Fibroblast of lung (primary cell): ENCODE results near the gene GLYATL1B. TPM values are rescaled to one million over a fixed set of nuclear protein-coding genes. Genes with fewer than 3 reads are reported as not detected.
"Not testable (repeated sequence)": the region's sequence is repeated elsewhere in the genome, so short reads cannot be mapped to it uniquely, and the experiment has no call there.

ENCODE experiments used
- DNase-seq, 2 donors: peaks; one replicate each; pipeline versions ENCODE4 v3.0.0 to v3.0.0-alpha.2; 2010; ENCODE audit warnings: low read depth in 2 of 2
- H2AFZ ChIP-seq: 2 replicates; pipeline ENCODE4 v1.5.1; 2012; ENCODE audit warnings: low read length, control low read depth, inconsistent platforms
- H3K27ac ChIP-seq: 2 replicates; pipeline ENCODE4 v1.5.1; 2011; ENCODE audit warnings: low read length, control low read depth; ENCODE audit not compliant: insufficient read depth
- H3K27me3 ChIP-seq: 2 replicates; pipeline ENCODE4 v1.5.1; 2011; ENCODE audit warnings: mild to moderate bottlenecking, low read length; ENCODE audit not compliant: control insufficient read depth, insufficient read depth
- H3K36me3 ChIP-seq: 2 replicates; pipeline ENCODE4 v1.5.1; 2011; ENCODE audit warnings: low read length; ENCODE audit not compliant: control insufficient read depth, insufficient read depth
- H3K4me1 ChIP-seq: 2 replicates; pipeline ENCODE4 v1.5.1; 2011; ENCODE audit warnings: low read length; ENCODE audit not compliant: control insufficient read depth, insufficient read depth; ENCODE audit errors: extremely low read depth
- H3K4me2 ChIP-seq: 2 replicates; pipeline ENCODE4 v1.5.1; 2011; ENCODE audit warnings: low read length, control low read depth; ENCODE audit not compliant: insufficient read depth; ENCODE audit errors: extremely low read depth
- H3K4me3 ChIP-seq, 4 experiments: fragments of 200-600 bp in 1 of 4; sonication (generic) in 1 of 4; replicated peaks in 1 of 4; 2 replicates each; pipeline ENCODE4 v1.5.1; 2011 to 2016; ENCODE audit warnings: low read length in 4 of 4, low read depth in 3 of 4, mild to moderate bottlenecking in 3 of 4, control low read depth in 2 of 4, inconsistent platforms in 1 of 4, mixed read lengths in 1 of 4; ENCODE audit not compliant: insufficient read depth in 1 of 4; ENCODE audit errors: control extremely low read depth in 1 of 4
- H3K79me2 ChIP-seq: 2 replicates; pipeline ENCODE4 v1.5.1; 2012; ENCODE audit warnings: mild to moderate bottlenecking, low read length, inconsistent platforms; ENCODE audit not compliant: control insufficient read depth, insufficient read depth
- H3K9ac ChIP-seq: 2 replicates; pipeline ENCODE4 v1.5.1; 2011; ENCODE audit warnings: mild to moderate bottlenecking, low read length, control low read depth; ENCODE audit not compliant: insufficient read depth
- H3K9me3 ChIP-seq: 2 replicates; pipeline ENCODE4 v1.5.1; 2012; ENCODE audit warnings: low read depth, low read length; ENCODE audit not compliant: control insufficient read depth, insufficient read depth
- H4K20me1 ChIP-seq: 2 replicates; pipeline ENCODE4 v1.5.1; 2011; ENCODE audit warnings: low read length; ENCODE audit not compliant: control insufficient read depth, insufficient read depth; ENCODE audit errors: extremely low read depth
- EZH2 ChIP-seq: IDR thresholded peaks from 2 replicates; pipeline ENCODE4 v1.5.1; 2012; ENCODE audit warnings: low read length, control low read depth, mild to moderate bottlenecking; ENCODE audit errors: missing control alignments
- polyA plus RNA-seq, 2 donors: library from polyadenylated mRNA; depleted of rRNA in 1 of 2; stranded (reverse) in 1 of 2; unstranded in 1 of 2; fragments of >200 nt; gene quantifications; 2 replicates each; pipeline ENCODE4 v1.2.1, GENCODE V29; 2011 to 2012; ENCODE audit warnings: missing spikeins in 1 of 2
- total RNA-seq: library from RNA; depleted of rRNA; stranded (reverse); fragments of >200 nt; gene quantifications from 2 replicates; pipeline ENCODE4 v1.2.1, GENCODE V29; 2014
- TF ChIP-seq, protein P1 (sequence below), 2 donors: IDR thresholded peaks in 1 of 2; conservative IDR thresholded peaks in 1 of 2; 1 replicate in 1 of 2; 2 replicates in 1 of 2; pipeline ENCODE4 v1.5.1; 2011 to 2012; ENCODE audit warnings: low read length in 2 of 2, control low read depth in 1 of 2, inconsistent platforms in 1 of 2, low read depth in 1 of 2, mild to moderate bottlenecking in 1 of 2

GLYATL1B gene
- total and polyA plus RNA-seq, 2 donors (not counting 1 experiment from before 2014, with no cell fraction given) = not detected

DNA sequence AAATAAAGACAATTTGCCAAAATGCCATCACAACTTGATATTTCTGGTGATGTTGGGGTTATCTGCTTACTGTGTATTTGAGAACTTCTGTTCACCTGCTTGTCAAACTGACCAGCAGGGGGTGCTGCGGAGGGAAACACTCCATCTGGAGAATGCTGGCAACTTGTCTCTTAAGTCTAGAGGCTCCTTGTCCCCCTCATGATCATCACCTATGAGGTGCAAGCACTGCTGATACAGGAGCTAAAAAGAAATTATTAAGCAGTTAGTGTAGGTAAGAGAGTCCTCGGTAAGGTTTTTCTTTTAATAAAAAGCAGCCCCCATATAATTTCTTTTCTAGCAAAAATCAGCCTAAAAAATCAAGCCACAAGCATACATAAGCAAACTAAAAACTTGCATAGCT is 32.7 kb upstream of the GLYATL1B start:
- no peaks in the 10 kb centered on the region for H3K36me3 ChIP-seq

DNA sequence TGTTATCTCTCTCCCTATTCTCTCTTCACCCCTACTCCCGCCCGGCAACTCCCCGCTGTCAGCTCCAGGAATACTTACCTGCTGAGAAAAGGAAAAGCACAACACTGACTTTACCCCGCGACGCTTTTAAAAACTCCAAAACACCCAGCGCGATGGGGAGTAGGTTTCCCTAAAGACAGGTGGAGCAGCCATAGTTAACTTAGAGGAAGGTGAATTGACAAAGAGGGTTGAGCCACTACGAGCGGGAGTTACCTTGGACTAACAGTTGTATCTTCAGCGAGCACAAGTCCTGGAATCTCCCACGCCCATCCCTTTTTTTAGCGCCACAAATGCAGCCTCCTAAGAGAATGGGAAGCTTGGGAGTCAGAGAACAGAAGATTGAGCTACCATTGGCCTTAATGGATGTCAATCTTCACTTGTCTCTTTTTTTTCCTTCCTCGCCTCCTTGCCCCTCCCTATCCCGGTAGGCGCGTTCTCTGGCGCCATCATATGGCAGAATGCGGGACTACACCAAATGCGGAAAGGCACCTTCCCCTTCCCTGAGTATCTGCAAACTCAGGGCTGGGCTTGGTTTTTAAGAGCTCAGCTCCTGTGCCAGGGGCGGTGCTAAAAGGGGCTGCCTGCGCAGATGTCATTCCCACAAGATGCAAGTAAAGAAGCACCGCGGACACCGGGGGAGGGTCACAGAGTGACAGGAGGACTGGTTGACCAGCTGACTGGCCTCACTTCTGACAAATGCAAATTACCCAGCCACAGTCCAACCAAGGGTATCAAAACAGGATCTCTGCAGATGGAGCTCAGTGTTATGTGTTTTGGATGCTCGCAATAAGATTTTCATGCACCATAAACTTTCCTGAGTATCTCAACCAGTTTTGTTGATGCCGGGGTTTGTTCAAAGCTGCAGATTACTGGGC is 27.7 kb upstream of the GLYATL1B start:
- TF ChIP-seq, protein P1, sequence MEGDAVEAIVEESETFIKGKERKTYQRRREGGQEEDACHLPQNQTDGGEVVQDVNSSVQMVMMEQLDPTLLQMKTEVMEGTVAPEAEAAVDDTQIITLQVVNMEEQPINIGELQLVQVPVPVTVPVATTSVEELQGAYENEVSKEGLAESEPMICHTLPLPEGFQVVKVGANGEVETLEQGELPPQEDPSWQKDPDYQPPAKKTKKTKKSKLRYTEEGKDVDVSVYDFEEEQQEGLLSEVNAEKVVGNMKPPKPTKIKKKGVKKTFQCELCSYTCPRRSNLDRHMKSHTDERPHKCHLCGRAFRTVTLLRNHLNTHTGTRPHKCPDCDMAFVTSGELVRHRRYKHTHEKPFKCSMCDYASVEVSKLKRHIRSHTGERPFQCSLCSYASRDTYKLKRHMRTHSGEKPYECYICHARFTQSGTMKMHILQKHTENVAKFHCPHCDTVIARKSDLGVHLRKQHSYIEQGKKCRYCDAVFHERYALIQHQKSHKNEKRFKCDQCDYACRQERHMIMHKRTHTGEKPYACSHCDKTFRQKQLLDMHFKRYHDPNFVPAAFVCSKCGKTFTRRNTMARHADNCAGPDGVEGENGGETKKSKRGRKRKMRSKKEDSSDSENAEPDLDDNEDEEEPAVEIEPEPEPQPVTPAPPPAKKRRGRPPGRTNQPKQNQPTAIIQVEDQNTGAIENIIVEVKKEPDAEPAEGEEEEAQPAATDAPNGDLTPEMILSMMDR (conservative IDR thresholded peaks at IDR 0.05 in 1 of 2, IDR thresholded peaks at IDR 0.05 in 1 of 2; ENCODE audit: low read depth in 1 of 2, low read length in 2 of 2) = peak; percentile 69 to 83
- H3K79me2 ChIP-seq, H4K20me1 ChIP-seq, H3K4me1 ChIP-seq, H3K36me3 ChIP-seq, H3K27ac ChIP-seq, H3K27me3 ChIP-seq, H3K9me3 ChIP-seq, H3K9ac ChIP-seq: not testable (repeated sequence)
- Histone ChIP-seq H3K4me2 (peak overlapping the region; percentile 63), H3K4me3 (peak overlapping the region in 3 of 4 experiments; percentile 4 to 43 (median 31)), H2AFZ (peak overlapping the region; percentile 51)
- peak; percentile 90 to 92 for DNase-seq

More for the DNA sequence above, 32.7 kb upstream of the GLYATL1B start:
- Histone ChIP-seq H3K4me1 (no peaks in the 10 kb centered on the region), H4K20me1 (no peaks in the 10 kb centered on the region), H3K27me3 (peaks cover 2% of the 10 kb centered on the region), H3K27ac (no peak overlapping the region), H3K4me2 (no peak overlapping the region), H2AFZ (no peak overlapping the region), H3K9me3 (no peaks in the 10 kb centered on the region), H3K79me2 (no peaks in the 10 kb centered on the region), H3K9ac (no peak overlapping the region), H3K4me3 (no peak overlapping the region)
- TF ChIP-seq, protein P1 (conservative IDR thresholded peaks at IDR 0.05 in 1 of 2, IDR thresholded peaks at IDR 0.05 in 1 of 2; ENCODE audit: low read depth in 1 of 2, low read length in 2 of 2) = peak; percentile 62 to 71
- TF ChIP-seq EZH2 = no peak
- DNase-seq = peak; percentile 30 to 53

DNA sequence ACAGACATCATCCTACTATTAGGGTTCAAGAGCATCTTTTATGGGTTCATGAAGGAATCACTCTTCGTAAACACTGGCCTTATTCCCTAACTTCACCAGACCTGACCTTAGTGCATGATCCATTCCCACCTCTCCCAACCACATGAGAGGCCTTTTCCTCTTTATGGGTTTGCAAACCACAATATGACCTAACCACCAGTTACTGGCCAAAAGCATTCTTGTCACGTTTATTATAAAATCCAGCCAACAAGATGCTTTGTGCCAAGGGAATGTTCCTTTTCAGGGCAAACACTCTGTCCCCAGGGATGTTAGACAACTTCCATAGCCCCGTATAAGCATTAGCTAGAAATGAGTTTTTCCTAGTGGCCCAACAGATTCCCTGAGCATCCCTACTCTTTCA is 26.0 kb upstream of the GLYATL1B start:
- DNase-seq = not testable (repeated sequence)
- peaks cover 13% of the 10 kb centered on the region for H3K27me3 ChIP-seq

More for the DNA sequence above, 26.0 kb upstream of the GLYATL1B start:
- not testable (repeated sequence) for H3K36me3 ChIP-seq, H3K4me3 ChIP-seq, H3K79me2 ChIP-seq, H3K9ac ChIP-seq, H4K20me1 ChIP-seq, H3K27ac ChIP-seq, H3K4me1 ChIP-seq, H2AFZ ChIP-seq, H3K9me3 ChIP-seq, H3K4me2 ChIP-seq
